ENCODE measurements around the gene PVALEF. TPM values are rescaled to one million over a fixed set of nuclear protein-coding genes. Genes with fewer than 3 reads are reported as not detected.

PVALEF gene
- total RNA-seq, 3 donors from 2014 or later = not detected

GRCh38 chr17:81160306-81160705 is 5.0 kb upstream of the PVALEF start:
- Histone ChIP-seq H3K9me3 (no peaks in the 10 kb centered on the region), H3K4me1 (ENCODE audit: low read depth) (no peaks in the 10 kb centered on the region), H3K36me3 (ENCODE audit: low read depth) (no peaks in the 10 kb centered on the region), H3K4me3 (no peak overlapping the region)
- intact Hi-C loops (cut with DNase I, micrococcal nuclease) = no loop called here
- ATAC-seq (peak; percentile 47), DNase-seq (peak in 1 of 3 donors; percentile 60)
- TF ChIP-seq, protein P1, sequence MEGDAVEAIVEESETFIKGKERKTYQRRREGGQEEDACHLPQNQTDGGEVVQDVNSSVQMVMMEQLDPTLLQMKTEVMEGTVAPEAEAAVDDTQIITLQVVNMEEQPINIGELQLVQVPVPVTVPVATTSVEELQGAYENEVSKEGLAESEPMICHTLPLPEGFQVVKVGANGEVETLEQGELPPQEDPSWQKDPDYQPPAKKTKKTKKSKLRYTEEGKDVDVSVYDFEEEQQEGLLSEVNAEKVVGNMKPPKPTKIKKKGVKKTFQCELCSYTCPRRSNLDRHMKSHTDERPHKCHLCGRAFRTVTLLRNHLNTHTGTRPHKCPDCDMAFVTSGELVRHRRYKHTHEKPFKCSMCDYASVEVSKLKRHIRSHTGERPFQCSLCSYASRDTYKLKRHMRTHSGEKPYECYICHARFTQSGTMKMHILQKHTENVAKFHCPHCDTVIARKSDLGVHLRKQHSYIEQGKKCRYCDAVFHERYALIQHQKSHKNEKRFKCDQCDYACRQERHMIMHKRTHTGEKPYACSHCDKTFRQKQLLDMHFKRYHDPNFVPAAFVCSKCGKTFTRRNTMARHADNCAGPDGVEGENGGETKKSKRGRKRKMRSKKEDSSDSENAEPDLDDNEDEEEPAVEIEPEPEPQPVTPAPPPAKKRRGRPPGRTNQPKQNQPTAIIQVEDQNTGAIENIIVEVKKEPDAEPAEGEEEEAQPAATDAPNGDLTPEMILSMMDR (IDR thresholded peaks at IDR 0.05) = no peak

DNA sequence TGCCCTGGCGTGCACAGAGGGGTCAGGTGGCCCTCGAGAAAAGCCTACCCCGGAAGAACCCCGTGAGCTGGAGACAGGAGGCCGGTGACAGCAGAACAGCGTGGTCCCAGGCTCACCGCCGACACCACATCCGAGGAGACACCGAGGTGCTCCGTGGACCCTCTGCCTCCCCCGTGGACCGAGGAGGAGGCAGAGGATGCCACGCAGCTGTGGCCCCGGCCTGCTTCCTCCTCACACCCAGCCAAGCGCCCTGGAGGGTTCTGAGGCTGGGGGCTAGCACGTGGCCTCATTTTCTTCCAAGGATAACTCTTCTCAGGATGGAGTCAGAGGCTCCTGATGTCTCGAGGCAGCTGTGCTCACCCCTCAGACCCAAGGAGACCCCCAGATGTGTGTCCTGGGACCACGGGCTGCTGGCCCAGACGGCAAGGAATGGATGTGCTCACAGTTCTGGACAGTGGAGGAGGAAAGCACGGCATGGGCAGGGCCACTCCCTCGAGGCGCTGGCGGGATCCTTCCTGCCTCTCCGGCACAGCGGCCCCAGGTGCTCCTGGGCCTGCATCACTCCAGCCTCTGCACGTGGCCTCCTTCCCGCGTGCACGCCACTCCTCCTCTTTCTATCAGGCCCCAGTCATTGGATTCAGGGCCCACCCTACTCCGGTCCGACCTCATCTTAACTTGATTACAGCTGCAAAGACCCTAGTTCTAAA is 4.4 kb upstream of the PVALEF start:
- ATAC-seq (no peak), DNase-seq (peak in 1 of 3 donors; percentile 37)
- intact Hi-C loops (cut with DNase I, micrococcal nuclease) = no loop called here
- Histone ChIP-seq H3K36me3 (ENCODE audit: low read depth) (no peaks in the 10 kb centered on the region), H3K9me3 (no peaks in the 10 kb centered on the region), H3K4me1 (ENCODE audit: low read depth) (no peaks in the 10 kb centered on the region), H3K4me3 (no peak overlapping the region)
- TF ChIP-seq, protein P1 (IDR thresholded peaks at IDR 0.05) = no peak

- ATAC-seq (no peak), DNase-seq (peak in 1 of 3 donors; percentile 48)
- Histone ChIP-seq H3K4me3 (no peak overlapping the region), H3K36me3 (ENCODE audit: low read depth) (no peaks in the 10 kb centered on the region), H3K9me3 (no peaks in the 10 kb centered on the region), H3K4me1 (ENCODE audit: low read depth) (no peaks in the 10 kb centered on the region)
- TF ChIP-seq, protein P1 (IDR thresholded peaks at IDR 0.05) = no peak
- intact Hi-C loops (cut with DNase I, micrococcal nuclease) = no loop called here
Observed at GRCh38 chr17:81161536-81161935, 3.8 kb upstream of the PVALEF start.

DNA sequence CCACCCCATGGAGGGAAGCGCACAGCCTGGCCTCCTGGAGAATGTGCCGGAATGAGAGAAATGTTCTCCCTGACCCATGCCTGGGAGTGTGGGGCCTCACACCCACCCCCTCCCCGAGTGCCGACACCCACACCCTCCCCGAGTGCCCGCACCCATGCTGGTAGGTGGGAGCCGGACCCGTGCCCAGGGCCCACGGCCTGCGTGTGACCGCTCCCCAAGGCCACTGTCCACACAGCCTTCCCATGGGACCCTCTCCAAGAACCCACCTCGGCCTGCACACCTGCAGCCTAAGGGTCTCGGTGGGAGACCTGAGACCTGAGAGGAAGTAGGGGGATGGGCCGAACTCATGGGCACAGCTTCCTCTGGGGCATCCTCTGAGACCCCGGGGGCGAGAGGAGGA is 3.3 kb upstream of the PVALEF start:
- intact Hi-C loops (cut with DNase I, micrococcal nuclease) = no loop called here
- TF ChIP-seq, protein P1 (IDR thresholded peaks at IDR 0.05) = no peak
- ATAC-seq = no peak
- no peaks in the 10 kb centered on the region for H3K4me1 ChIP-seq (ENCODE audit: low read depth)
- no peaks in the 10 kb centered on the region for H3K36me3 ChIP-seq (ENCODE audit: low read depth)
- DNase-seq = no peak
- H3K9me3 ChIP-seq = no peaks in the 10 kb centered on the region
- no peak overlapping the region for H3K4me3 ChIP-seq

DNA sequence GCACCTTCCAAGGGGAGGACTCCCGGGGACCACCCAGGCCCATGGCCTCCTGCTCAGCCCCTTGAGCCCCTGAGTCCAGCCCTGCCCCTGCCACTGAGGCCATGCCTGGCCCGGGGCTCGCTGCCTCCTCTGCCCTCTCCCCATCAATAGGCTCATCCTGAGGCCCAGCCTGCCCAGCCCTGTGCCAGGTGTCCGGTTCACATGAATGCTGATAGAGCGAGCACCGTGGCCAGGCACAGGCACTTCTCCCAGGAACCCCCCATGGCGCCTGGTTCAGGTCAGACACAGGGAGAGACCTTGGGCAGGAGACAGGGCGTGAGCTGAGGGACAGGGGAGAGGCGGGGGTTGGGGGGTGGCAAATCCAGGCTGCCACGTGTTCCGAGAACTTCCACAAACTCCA is 2.8 kb upstream of the PVALEF start:
- Histone ChIP-seq H3K9me3 (no peaks in the 10 kb centered on the region), H3K36me3 (ENCODE audit: low read depth) (no peaks in the 10 kb centered on the region), H3K4me1 (ENCODE audit: low read depth) (no peaks in the 10 kb centered on the region), H3K4me3 (no peak overlapping the region)
- no peak for ATAC-seq
- TF ChIP-seq, protein P1 (IDR thresholded peaks at IDR 0.05) = no peak
- no peak for DNase-seq
- intact Hi-C loops (cut with DNase I, micrococcal nuclease) = no loop called here
